Measurements from ENCODE around the gene ST7. TPM values are rescaled to one million over a fixed set of nuclear protein-coding genes. Genes with fewer than 3 reads are reported as not detected.

The ST7 gene
- total and polyA plus RNA-seq, 2 of the 13 experiments (the other 11 are each of a cell fraction or from before 2014, with no cell fraction given), result 17.3 to 23.5 TPM

GRCh38 chr7:117041822-117042221, 88.5 kb downstream of the ST7 start:
- in situ Hi-C loops (cut with HindIII; ENCODE audit: extremely low pct_ligation_motif_present, low pct_unique_long_range_greater_than_20kb), result no loop called here
- no peak for FAIRE-seq
- no TSS peak for BruUV-seq (replicated peaks)

More at GRCh38 chr7:117041822-117042221, 88.5 kb downstream of the ST7 start:
- 94% methylated on average over 3 of the region's 3 CpGs for WGBS (ENCODE audit: low lambda C conversion rate)
- DNase-seq (ENCODE audit: low spot score) (no peak), ATAC-seq (no peak)
- H3K4me3 ChIP-seq (replicated peaks in 1 of 3; ENCODE audit: insufficient read depth in 1 of 3, low read depth in 2 of 3, low read length in 3 of 3), result no peak overlapping the region
- H4K20me1 ChIP-seq (ENCODE audit: insufficient read depth, low read length), result no peaks in the 10 kb centered on the region; the same call in 1 of the 2 replicates
- no peaks in the 10 kb centered on the region for H3K27me3 ChIP-seq (ENCODE audit: control insufficient read depth in 1 of 2, insufficient read depth in 2 of 2, low read length in 2 of 2)
- H2AFZ ChIP-seq (ENCODE audit: low read length), result no peak overlapping the region
- no peaks in the 10 kb centered on the region for H3K4me1 ChIP-seq (ENCODE audit: insufficient read depth, low read length)
- H3K9me3 ChIP-seq (ENCODE audit: low read length), result no peaks in the 10 kb centered on the region
- H3K27ac ChIP-seq (ENCODE audit: extremely low read length, insufficient read depth, low read length), result no peak overlapping the region
- H3K36me3 ChIP-seq (replicated peaks in 1 of 2; ENCODE audit: control insufficient read depth in 1 of 2, insufficient read depth in 2 of 2, low read length in 2 of 2), result no peaks in the 10 kb centered on the region
- no peak overlapping the region for H3K4me2 ChIP-seq (ENCODE audit: low read depth, low read length)
- no peak overlapping the region for H3K9ac ChIP-seq (ENCODE audit: insufficient read depth, low read depth, low read length)
- H3K79me2 ChIP-seq (ENCODE audit: insufficient read depth, low read length), result no peaks in the 10 kb centered on the region
- ChIA-PET POLR2A (no interaction called here), CTCF (ENCODE audit: low intra/inter-chr PET ratio, low total read pairs) (no interaction called here)
- intact Hi-C loops (cut with micrococcal nuclease; ENCODE audit: unreplicated experiment), result no loop called here
- TF ChIP-seq BRF2 (CRISPR knock-in tag; IDR thresholded peaks at IDR 0.05) (no peak), XBP1 (CRISPR knock-in tag; IDR thresholded peaks at IDR 0.05) (no peak), ZNF839 (CRISPR knock-in tag; IDR thresholded peaks at IDR 0.05; ENCODE audit: borderline replicate concordance) (no peak), ZSCAN5A (CRISPR knock-in tag; IDR thresholded peaks at IDR 0.05; ENCODE audit: borderline replicate concordance) (no peak), SMAD3 (CRISPR knock-in tag; IDR thresholded peaks at IDR 0.05) (no peak), ZMAT3 (CRISPR knock-in tag; conservative IDR thresholded peaks at IDR 0.05) (no peak), SOX5 (CRISPR knock-in tag; IDR thresholded peaks at IDR 0.05; ENCODE audit: borderline replicate concordance) (no peak), PRMT3 (CRISPR knock-in tag; IDR thresholded peaks at IDR 0.05; ENCODE audit: borderline replicate concordance, low read depth) (no peak), ELF4 (CRISPR knock-in tag; IDR thresholded peaks at IDR 0.05; ENCODE audit: borderline replicate concordance) (no peak), ZC3H4 (CRISPR knock-in tag; IDR thresholded peaks at IDR 0.05; ENCODE audit: borderline replicate concordance) (no peak), ZNF605 (CRISPR knock-in tag; IDR thresholded peaks at IDR 0.05) (no peak), SMAD1 (CRISPR knock-in tag; IDR thresholded peaks at IDR 0.05; ENCODE audit: borderline replicate concordance, low read depth) (no peak)
